Stimulated activated CD8-positive, alpha-beta memory T cell treated with anti-CD3 and anti-CD28 coated beads, Interleukin-4, amount 100 ng/mL, for 24 hours (primary cell): Measurements from ENCODE around the gene PTPN9.
"Not testable (repeated sequence)": the region's sequence is repeated elsewhere in the genome, so short reads cannot be mapped to it uniquely, and the experiment has no call there.

ENCODE experiments used
- DNase-seq: peaks from one replicate; pipeline ENCODE4 v3.0.0-alpha.2; 2020; ENCODE audit warnings: low read depth

The PTPN9 gene

GRCh38 chr15:75578948-75579920 lies at the start of gene PTPN9:
Gene PTPN9 (minus strand): TSS chr15:75579315. CDS start chr15:75578776, 539 bp downstream.
- DNase-seq, result peak; percentile 60

- DNase-seq, result peak; percentile 90
Observed at GRCh38 chr15:75625542-75626347, 46.6 kb upstream of the PTPN9 start, which contains the start of gene SNUPN. Gene SNUPN (minus strand): TSS chr15:75625725. CDS start chr15:75621051, 4,674 bp downstream.

- DNase-seq, result no peak
Observed at GRCh38 chr15:75622505-75622904, 43.4 kb upstream of the PTPN9 start.

- no peak for DNase-seq
Observed at GRCh38 chr15:75620841-75621391, 41.8 kb upstream of the PTPN9 start.

GRCh38 chr15:75620058-75620820 lies 41.1 kb upstream of the PTPN9 start:
- DNase-seq, result no peak

- no peak for DNase-seq
Observed at GRCh38 chr15:75616766-75617165, 37.7 kb upstream of the PTPN9 start.

- DNase-seq, result no peak
Observed at GRCh38 chr15:75606711-75607699, 27.9 kb upstream of the PTPN9 start.

GRCh38 chr15:75606026-75606425 lies 26.9 kb upstream of the PTPN9 start:
- DNase-seq, result no peak

GRCh38 chr15:75599401-75599800 lies 20.3 kb upstream of the PTPN9 start:
- no peak for DNase-seq

GRCh38 chr15:75598361-75598760 lies 19.2 kb upstream of the PTPN9 start:
- no peak for DNase-seq

- DNase-seq, result no peak
Observed at GRCh38 chr15:75597667-75598341, 18.7 kb upstream of the PTPN9 start.

GRCh38 chr15:75596703-75597345 lies 17.7 kb upstream of the PTPN9 start:
- DNase-seq, result no peak

GRCh38 chr15:75594276-75594675 lies 15.2 kb upstream of the PTPN9 start:
- no peak for DNase-seq

GRCh38 chr15:75591655-75592364 lies 12.7 kb upstream of the PTPN9 start:
- no peak for DNase-seq

- DNase-seq, result no peak
Observed at GRCh38 chr15:75590239-75590638, 11.1 kb upstream of the PTPN9 start.

- DNase-seq, result no peak
Observed at GRCh38 chr15:75589071-75589470, 10.0 kb upstream of the PTPN9 start.

- not testable (repeated sequence) for DNase-seq
Observed at GRCh38 chr15:75586422-75586821, 7.3 kb upstream of the PTPN9 start.

- DNase-seq, result no peak
Observed at GRCh38 chr15:75584121-75584520, 5.0 kb upstream of the PTPN9 start.

GRCh38 chr15:75583701-75584100 lies 4.6 kb upstream of the PTPN9 start:
- no peak for DNase-seq
